ENCODE data around the gene BRCA2.

GRCh38 chr13:32432856-32433255, 117.5 kb downstream of the BRCA2 start:
- TF ChIP-seq POLR2A (IDR thresholded peaks at IDR 0.05) (no peak), CTCF (IDR thresholded peaks at IDR 0.05) (no peak), POLR2AphosphoS5 (IDR thresholded peaks at IDR 0.05) (no peak), EP300 (IDR thresholded peaks at IDR 0.05) (no peak)

Measured in gastroesophageal sphincter (tissue), 3 donors.